ENCODE data around the gene DLEC1. TPM values are rescaled to one million over a fixed set of nuclear protein-coding genes. Genes with fewer than 3 reads are reported as not detected.
"Not testable (repeated sequence)": the region's sequence is repeated elsewhere in the genome, so short reads cannot be mapped to it uniquely, and the experiment has no call there.

DLEC1 gene
- total RNA-seq, 4 donors from 2014 or later = 1.5 to 2.8 (median 1.9) TPM; not detected in 1

- no peak for DNase-seq
- H3K9me3 ChIP-seq = no peaks in the 10 kb centered on the region
Observed at GRCh38 chr3:38154625-38155255, 115.7 kb downstream of the DLEC1 start.

DNA sequence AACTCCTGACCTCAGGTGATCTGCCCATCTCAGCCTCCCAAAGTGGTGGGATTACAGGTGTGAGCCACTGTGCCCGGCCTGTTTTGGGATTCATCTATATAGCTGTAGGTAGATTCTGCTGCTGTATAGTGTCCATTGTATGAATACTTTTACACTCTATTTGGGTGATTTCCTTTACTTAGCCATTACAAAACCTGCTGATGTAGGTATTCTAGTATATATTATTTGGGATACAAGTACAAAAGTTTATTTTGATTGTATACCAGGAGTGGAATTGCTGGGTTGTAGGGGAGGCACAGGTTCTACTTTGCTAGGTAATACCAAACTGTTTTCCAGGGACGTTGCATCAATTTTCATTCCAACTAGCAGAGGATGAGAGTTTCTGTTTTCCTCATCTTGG is 116.8 kb downstream of the DLEC1 start:
- Histone ChIP-seq H3K9me3 (no peaks in the 10 kb centered on the region), H3K27me3 (no peaks in the 10 kb centered on the region), H3K27ac (no peak overlapping the region), H3K36me3 (no peaks in the 10 kb centered on the region), H3K4me3 (no peak overlapping the region), H3K4me1 (no peaks in the 10 kb centered on the region)
- TF ChIP-seq, protein P1, sequence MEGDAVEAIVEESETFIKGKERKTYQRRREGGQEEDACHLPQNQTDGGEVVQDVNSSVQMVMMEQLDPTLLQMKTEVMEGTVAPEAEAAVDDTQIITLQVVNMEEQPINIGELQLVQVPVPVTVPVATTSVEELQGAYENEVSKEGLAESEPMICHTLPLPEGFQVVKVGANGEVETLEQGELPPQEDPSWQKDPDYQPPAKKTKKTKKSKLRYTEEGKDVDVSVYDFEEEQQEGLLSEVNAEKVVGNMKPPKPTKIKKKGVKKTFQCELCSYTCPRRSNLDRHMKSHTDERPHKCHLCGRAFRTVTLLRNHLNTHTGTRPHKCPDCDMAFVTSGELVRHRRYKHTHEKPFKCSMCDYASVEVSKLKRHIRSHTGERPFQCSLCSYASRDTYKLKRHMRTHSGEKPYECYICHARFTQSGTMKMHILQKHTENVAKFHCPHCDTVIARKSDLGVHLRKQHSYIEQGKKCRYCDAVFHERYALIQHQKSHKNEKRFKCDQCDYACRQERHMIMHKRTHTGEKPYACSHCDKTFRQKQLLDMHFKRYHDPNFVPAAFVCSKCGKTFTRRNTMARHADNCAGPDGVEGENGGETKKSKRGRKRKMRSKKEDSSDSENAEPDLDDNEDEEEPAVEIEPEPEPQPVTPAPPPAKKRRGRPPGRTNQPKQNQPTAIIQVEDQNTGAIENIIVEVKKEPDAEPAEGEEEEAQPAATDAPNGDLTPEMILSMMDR (IDR thresholded peaks at IDR 0.05) = no peak
- no peak for TF ChIP-seq POLR2A (IDR thresholded peaks at IDR 0.05)
- no peak for DNase-seq
- intact Hi-C loops (cut with DNase I; ENCODE audit: low total_unique reads) = no loop called here

More at GRCh38 chr3:38154625-38155255, 115.7 kb downstream of the DLEC1 start:
- no peak overlapping the region for H3K27ac ChIP-seq
- no peaks in the 10 kb centered on the region for H3K4me1 ChIP-seq
- H3K4me3 ChIP-seq = no peak overlapping the region
- no peak for TF ChIP-seq POLR2A (IDR thresholded peaks at IDR 0.05)
- TF ChIP-seq, protein P1 (IDR thresholded peaks at IDR 0.05) = no peak
- no peaks in the 10 kb centered on the region for H3K27me3 ChIP-seq
- intact Hi-C loops (cut with DNase I; ENCODE audit: low total_unique reads) = no loop called here
- no peaks in the 10 kb centered on the region for H3K36me3 ChIP-seq

DNA sequence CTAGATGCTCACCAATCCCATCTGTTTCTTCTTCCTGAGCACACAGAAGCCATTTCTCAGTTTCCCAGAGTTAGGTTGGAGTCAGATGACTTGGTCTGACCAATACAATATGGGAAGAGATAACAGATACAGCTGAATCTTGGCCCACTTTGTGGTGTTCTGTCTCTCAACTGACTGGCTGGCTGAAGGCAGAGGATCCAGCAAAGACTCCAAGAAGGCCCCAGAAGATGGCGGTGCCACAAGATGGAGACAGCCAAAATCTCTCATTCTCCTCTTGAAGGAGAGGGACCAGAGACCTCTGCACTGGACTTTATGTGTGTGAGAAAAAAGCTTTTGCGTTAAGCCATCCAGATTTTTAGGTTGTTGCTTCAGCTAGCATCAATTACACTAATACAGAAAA is 118.1 kb downstream of the DLEC1 start:
- no peaks in the 10 kb centered on the region for H3K9me3 ChIP-seq
- no peak overlapping the region for H3K27ac ChIP-seq
- no peaks in the 10 kb centered on the region for H3K36me3 ChIP-seq
- DNase-seq = no peak
- H3K4me3 ChIP-seq = no peak overlapping the region
- no peaks in the 10 kb centered on the region for H3K4me1 ChIP-seq
- intact Hi-C loops (cut with DNase I; ENCODE audit: low total_unique reads) = no loop called here
- H3K27me3 ChIP-seq = no peaks in the 10 kb centered on the region
- no peak for TF ChIP-seq POLR2A (IDR thresholded peaks at IDR 0.05)

DNA sequence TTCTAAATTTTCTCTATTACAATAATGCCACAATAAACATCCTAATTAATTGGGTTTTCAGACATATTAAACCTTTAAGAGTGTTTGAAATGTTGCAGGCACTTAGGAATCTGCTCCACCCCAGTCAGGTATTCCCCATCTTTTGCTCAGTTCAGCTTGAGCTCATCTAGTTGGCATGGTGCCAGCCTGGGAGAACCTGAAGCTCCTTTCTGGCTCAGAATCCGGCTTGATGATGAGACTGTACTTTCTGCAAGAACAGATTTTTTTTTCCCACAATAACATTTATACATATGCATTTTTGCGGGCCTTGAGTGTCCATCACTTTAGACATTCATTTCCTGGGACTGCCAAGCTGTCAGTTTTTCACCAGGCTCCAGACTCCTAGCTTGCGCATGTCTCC is 118.6 kb downstream of the DLEC1 start:
- no peaks in the 10 kb centered on the region for H3K36me3 ChIP-seq
- no peak for DNase-seq

DNA sequence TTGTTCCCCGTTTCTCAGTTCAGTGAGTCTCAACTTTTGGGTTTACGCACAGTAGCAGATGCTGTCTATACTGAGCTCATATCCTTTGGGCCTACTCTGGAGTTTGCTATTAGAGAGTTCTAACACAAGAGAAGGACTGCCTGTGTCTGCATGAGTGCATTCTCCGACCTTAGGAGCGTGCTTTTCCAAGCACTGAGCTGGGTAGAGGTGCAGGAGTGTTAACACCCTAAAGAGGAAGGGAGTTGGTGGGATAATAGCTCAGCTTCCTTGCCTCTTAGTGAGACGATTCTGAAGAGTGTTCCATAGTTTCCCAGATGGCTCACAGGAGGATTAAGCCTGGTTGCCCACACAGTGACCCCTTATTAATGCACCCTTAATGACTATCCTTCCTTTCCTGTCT is 119.5 kb downstream of the DLEC1 start:
- Histone ChIP-seq H3K4me1 (no peaks in the 10 kb centered on the region), H3K9me3 (no peaks in the 10 kb centered on the region), H3K36me3 (no peaks in the 10 kb centered on the region), H3K27ac (no peak overlapping the region), H3K27me3 (no peaks in the 10 kb centered on the region), H3K4me3 (no peak overlapping the region)
- DNase-seq = no peak
- no peak for TF ChIP-seq POLR2A (IDR thresholded peaks at IDR 0.05)
- TF ChIP-seq, protein P1 (IDR thresholded peaks at IDR 0.05) = no peak
- intact Hi-C loops (cut with DNase I; ENCODE audit: low total_unique reads) = no loop called here

More for the DNA sequence above, 118.6 kb downstream of the DLEC1 start:
- H3K9me3 ChIP-seq = no peaks in the 10 kb centered on the region
- TF ChIP-seq, protein P1 (IDR thresholded peaks at IDR 0.05) = no peak
- no peak for TF ChIP-seq POLR2A (IDR thresholded peaks at IDR 0.05)
- H3K27ac ChIP-seq = no peak overlapping the region
- H3K27me3 ChIP-seq = no peaks in the 10 kb centered on the region
- no peaks in the 10 kb centered on the region for H3K4me1 ChIP-seq
- intact Hi-C loops (cut with DNase I; ENCODE audit: low total_unique reads) = no loop called here
- H3K4me3 ChIP-seq = no peak overlapping the region

GRCh38 chr3:38160704-38161103 is 121.7 kb downstream of the DLEC1 start:
- intact Hi-C loops (cut with DNase I; ENCODE audit: low total_unique reads); H3K27me3 ChIP-seq; H3K9me3 ChIP-seq; H3K4me3 ChIP-seq; H3K36me3 ChIP-seq; H3K4me1 ChIP-seq; H3K27ac ChIP-seq; DNase-seq: not testable (repeated sequence)
